ENCODE results near the gene ZNF865.

The ZNF865 gene

DNA sequence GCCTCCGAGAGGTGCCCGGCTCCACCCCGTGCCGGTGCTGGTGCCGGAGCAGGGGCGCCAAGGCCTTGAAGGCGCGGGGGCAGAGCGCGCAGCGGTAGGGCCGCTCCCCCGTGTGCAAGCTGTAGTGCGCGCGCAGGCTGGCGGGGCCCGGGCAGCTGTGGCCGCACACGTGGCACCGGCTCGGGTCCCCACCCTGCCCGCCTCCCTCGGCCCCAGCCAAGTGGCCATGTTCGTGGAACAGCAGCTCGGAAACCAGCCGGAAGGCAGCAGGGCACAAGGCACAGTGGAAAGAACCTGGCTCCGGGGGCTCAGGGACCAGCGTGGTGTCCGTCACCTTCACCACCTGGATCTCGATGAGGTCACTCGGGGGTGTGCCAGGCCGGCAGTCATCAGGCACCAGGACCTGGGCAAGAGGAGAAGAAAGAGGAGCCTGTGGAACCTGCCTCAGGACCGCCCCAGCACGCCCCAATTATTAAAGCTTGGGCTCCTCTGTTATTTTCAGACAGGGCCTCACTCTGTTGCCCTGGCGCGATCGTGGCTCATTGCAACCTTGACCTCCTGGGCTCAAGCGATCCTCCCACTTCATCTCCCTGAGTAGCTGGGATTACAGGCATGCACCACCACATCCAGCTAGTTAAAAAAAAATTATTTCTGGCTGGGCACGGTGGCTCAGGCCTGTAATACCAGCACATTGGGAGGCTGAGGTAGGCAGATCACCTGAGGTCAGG, 17.0 kb downstream of the ZNF865 start:
- in situ Hi-C loops (cut with HindIII; ENCODE audit: low sequenced_read_pairs) = loop anchor here (5.0 kb wide), 3 partner anchors 110 to 405 kb away; no protein-coding TSS in a partner anchor

DNA sequence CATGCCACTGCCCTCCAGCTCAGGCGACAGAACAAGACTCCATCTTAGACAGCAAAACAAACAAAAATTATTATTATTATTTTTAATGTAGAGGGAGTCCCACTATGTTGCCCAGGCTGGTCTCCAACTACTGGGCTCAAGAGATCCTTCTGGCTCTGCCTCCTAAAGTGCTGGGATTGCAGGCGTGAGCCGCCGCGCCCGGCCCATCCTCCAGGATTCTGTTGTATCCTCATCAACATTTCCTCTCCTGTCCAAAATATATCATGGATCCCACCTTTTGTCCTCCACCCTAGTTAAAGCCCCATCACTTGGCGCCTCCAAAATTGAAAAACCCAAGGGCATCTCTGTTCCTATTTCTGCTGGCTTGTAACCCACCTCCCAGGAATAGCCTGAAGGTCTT, 17.7 kb downstream of the ZNF865 start:
- in situ Hi-C loops (cut with HindIII; ENCODE audit: low sequenced_read_pairs) = loop anchor here (5.0 kb wide), 3 partner anchors 111 to 406 kb away; no protein-coding TSS in a partner anchor

DNA sequence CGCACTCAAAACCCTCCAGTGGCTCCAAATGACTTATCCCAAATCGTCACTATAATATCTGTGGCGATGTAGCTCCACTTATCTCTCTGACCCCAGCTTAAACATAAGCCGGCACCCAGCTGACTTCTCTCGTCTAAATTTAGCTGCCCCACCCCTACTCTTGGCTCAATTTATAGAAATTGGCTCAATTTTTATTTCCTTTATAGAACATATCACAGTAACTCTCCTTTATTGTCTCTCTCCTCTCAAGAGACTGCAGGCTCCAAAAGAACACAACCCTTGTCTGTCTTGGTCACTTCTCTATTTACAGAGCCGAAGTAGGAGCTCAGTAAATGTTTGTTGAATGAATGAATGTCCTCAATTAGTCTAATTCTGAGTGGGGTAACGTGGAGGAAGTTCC, 18.1 kb downstream of the ZNF865 start:
- in situ Hi-C loops (cut with HindIII; ENCODE audit: low sequenced_read_pairs) = loop anchor here (5.0 kb wide), 3 partner anchors 111 to 406 kb away; no protein-coding TSS in a partner anchor

DNA sequence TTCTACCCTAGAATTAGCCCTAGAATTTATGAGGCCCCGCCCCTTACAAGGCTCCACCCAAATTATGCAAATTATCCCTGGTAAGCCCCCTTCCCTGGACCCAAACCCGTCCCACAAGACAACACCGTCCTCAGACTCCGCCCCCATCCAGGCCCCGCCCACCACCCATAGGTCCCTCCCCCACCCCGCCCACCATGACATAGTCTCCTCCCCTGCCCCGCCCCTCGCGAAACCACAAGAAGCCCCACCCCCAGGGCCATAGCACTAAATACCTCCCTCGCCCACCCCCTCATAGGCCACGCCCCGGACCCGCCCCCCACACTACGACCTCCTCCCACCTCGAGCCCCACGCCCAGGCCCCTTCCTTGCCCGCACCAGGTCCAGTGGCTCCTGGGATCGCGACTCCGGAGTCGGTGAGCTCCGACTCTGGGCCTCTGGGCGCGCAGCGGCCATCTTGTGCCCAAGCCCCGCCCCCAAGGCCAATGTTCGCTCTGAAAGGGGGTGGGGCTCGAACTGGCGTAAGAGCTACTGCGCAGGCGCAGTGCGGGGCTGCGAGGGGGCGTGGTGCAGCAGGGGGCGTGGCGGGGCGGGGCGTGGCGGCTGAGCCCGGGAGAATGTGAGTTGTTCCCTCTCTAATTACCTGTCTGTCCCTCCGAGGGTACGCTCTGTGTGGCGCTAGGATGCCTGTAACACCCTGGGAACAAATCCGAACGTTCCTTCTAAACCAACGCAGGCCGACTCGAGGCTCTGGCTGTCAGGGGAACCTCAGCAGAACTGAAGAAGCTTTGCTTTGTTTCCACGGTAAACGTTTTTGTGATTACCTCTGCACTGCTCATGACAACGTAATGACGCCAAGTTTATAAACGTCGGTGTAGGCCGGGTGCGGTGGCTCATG, 18.9 kb downstream of the ZNF865 start, which contains the start of gene ZNF784:
Gene ZNF784 (minus strand): TSS at position 458 of the 895 bp plus-strand sequence. CDS start 5 bp downstream, at position 453.
- in situ Hi-C loops (cut with HindIII; ENCODE audit: low sequenced_read_pairs) = loop anchor here (5.0 kb wide), 3 partner anchors 112 to 407 kb away; no protein-coding TSS in a partner anchor

DNA sequence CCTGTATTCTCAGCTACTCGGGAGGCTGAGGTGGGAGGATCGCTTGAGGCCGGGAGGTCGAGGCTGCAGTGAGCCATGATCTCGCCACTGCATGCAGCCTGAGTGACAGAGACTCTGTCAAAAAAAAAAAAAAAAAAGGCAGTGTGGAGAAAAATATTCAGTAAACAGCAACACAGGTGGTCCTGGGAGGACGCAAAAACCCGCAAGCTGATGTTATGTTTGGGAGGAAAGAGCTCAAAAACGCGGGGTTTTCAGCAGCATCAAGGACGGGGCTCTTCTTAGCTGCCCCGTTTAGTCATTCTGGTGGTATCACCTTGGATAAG, 19.5 kb downstream of the ZNF865 start:
- in situ Hi-C loops (cut with HindIII; ENCODE audit: low sequenced_read_pairs) = no loop called here

DNA sequence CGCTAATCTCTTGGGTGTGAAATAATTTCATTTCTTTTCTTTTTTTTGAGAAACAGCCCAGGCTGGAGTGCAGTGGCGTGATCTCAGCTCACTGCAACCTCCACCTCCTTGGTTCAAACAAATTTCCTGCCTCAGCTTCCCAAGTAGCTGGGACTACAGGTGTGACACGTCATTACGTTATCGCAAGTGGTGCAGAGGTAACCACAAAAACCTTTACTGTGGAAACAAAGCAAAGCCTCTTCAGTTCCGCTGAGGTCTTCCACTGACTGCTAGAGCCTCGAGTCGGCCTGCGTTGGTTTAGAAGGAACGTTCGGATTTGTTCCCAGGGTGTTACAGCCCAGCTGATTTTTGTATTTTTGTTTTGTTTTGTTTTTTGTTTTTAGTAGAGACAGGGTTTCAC, 20.9 kb downstream of the ZNF865 start:
- in situ Hi-C loops (cut with HindIII; ENCODE audit: low sequenced_read_pairs) = no loop called here

DNA sequence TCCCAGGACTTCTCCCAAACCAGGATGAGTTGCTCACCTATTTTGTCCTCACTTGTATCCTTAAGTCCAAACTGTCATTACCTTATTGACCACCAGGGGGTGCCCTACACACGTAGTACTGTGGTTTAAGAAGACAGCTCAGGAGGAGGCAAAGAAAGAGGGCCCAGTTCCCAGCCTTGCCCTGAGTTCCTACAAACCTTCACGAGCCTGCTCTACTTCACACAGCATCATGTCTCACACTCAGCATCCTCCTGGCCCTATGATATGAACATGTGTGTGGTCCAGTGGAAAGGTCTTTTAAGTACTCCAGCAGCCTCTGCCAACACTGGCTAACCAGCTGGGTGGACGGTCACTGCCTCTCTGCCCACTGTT, 27.0 kb downstream of the ZNF865 start:
- in situ Hi-C loops (cut with HindIII; ENCODE audit: low sequenced_read_pairs) = no loop called here

DNA sequence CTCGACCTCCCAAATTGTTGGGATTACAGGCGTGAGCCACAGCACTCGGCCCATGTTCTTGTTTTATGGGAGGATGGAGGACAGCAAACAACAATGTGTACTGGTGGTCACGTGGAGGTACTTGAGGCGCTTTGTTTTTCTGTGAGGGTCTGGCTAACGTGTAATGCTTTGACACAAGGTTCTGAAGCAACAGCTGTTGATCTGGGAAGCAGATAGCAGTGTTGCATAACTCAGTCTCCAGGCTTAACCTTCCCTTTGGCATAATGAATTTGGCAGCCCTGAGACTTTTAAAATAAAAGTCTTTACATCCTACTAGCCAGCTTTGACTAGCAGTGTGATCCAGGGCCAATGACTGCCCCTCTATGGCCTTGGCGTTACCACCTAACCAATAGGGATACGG, 28.4 kb downstream of the ZNF865 start:
- in situ Hi-C loops (cut with HindIII; ENCODE audit: low sequenced_read_pairs) = no loop called here

DNA sequence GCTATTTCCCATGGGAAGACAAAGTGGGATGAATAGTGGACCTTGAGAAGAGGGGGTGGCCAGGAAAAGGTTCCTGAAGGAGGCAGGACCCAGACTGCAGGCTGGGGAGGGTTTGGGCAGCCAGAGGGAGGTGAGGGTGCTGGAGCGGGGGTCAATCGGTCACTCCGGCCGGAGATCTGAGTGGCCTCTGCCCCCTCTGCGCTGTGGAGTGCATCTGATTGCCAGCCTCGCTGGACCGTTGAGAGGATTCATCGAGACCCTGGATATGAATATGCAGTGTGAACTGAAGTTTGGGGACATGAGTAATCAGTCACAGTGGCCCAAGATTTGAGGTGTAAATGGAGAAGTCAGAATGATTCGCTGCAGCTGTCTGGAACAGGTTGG, 29.9 kb downstream of the ZNF865 start:
- in situ Hi-C loops (cut with HindIII; ENCODE audit: low sequenced_read_pairs) = no loop called here

DNA sequence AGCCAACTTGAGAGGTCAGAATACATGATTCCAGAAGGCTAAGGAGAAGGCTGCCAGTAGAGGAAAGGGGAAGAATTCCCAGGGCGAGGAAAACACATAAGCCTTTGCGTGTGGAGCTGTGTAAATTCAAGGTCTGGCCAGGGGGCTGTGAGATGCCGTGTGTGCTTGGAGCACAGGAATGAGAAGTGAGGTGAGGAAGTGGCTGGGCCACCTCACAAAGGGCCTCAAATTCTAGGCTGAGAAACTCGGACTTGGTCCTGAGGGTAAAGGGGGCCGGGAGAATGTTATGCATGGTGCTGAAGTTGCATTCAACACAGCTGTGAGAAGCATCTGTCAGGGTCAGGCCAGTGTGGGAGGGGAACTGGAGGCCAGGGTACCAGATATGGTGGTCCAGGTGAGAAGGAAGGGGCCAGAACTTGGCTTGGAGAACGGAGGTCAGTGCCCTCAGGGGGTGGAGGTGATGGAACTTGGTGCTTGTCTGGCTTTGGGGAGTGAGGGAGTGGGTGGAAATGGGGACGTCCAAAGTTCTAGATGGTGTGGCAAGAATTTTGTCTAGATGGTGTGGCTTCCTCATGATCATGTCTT, 30.5 kb downstream of the ZNF865 start:
- in situ Hi-C loops (cut with HindIII; ENCODE audit: low sequenced_read_pairs) = no loop called here

DNA sequence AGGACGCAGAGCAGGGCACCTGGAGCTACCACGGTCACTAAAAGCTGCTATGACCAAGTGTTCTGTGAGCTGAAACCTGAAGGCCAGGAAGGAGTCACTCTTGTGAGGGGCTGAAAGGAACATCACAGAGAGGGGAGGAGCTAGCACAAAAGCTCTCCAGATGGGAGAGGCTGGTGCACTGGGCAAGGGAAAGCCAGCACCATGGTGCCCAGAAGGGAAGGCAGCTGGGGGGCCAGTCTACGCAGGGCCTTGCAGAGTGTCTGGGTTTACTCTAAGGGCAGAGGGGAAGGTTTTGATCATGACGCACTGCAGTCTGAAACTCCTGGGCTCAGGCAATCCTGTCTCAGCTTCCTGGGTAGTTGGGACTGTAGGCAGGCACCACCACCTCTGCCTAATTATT, 31.3 kb downstream of the ZNF865 start:
- in situ Hi-C loops (cut with HindIII; ENCODE audit: low sequenced_read_pairs) = no loop called here

DNA sequence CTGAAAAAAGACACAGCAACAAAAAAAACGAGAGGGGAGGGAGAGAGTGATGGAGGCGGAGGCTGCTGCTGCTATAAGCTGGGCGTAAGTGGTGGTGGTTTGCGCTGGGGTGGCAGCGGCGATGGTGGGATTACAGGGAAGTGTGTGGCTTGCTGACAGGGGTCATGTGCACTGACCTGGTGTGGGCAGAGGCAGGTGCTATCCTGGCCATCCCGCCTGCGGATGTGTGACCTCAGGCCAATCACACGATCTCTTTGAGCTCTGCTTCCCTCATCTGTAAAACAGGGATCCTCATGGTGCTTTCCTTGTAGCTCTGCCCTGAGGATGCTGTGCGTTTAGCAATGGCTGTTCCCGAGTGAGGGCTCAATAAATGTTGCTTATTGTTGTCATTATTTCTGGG, 32.1 kb downstream of the ZNF865 start:
- in situ Hi-C loops (cut with HindIII; ENCODE audit: low sequenced_read_pairs) = no loop called here

DNA sequence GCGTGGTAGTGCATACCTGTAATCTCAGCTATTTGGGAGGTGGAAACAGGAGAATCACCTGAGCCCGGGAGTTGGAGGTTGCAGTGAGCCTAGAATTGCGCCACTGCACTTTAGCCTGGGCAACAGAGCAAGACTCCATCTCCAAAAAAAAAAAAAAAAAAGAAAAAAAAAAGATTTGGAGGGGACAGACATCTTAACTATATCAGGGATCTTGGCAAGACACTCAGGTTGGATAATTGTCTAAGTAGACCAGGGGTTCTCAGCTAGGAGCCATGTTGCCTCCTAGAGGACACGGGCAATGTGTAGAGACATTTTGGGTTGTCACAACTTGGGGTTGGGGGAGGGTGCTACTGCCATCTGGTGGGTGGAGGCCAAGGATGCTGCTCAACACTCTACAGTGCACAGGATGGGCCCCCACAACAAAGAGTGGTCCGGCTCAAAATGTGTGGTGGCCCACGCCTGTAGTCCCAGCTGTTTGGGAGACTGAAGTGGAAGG, 33.5 kb downstream of the ZNF865 start:
- in situ Hi-C loops (cut with HindIII; ENCODE audit: low sequenced_read_pairs) = no loop called here

DNA sequence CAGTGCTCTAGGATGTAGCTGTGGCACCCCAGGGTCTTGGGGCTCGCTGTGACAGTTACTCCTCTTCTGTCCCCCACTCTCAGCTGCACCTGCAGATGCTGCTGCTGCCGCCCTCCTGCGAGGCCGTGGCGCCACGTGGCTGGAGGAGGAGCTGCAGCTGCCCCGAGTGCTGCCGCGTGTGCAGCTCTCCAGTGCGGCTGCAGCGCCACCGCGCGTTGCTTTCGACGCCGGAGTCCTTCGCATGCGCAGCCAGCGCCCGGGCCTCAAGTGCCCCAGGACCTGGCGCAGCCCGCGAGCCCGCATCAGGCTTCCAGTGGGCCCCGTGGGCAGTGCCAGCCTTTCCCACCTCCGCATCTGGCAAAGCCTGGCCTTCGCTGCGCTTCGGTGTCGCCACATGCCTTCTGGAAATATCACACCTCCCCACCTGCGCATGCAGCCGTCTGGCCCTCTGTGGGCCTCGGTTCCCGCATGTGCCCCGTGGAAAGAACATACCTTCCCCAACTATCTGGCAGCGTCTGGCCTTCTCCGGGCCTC, 34.7 kb downstream of the ZNF865 start:
- in situ Hi-C loops (cut with HindIII; ENCODE audit: low sequenced_read_pairs) = no loop called here

DNA sequence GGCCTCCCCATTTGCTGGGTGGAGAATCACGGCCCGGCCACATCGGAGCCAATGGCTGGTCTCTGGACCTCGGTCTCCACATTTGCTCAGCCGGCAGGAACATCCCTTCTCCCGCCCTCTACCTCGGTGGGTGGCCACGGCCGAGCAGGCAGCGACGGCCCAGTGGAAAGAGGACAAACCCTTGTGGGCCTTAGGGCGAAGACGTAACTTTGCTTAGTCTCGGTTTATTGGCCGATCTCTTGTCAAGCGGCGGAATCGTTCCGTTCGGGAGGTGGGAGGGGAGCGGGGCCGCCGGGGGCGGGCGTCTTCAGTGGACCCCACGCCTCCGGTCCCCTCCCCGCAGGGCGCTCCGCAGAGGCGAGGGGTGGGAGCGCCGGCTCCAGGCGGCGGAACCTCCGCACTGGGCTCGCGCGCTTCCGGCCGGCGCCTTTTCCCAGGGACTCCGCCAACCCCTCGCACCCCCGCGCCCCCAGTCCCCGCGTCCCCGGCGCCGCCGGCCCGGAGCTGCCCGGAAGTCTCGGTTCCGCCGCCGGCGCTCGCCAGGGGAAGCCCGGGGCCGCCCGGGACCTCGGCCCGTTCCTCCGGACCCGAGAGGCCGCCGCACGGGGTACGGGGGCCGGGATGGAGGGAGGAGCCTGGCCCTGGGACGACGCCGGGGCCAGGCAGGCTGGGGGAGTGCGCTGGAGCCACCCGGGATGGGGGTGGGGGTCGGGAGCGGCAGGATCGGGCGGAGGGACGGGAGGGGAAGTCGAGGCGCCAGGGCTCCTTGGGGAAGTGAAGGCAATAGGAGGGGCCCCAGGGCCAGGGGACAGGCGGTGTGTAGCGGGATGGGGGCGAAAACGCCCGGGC, 35.4 kb downstream of the ZNF865 start, which contains the start of gene ZNF580:
Gene ZNF580 (plus strand): TSS at position 426 of the 849 bp plus-strand sequence. CDS start 1,507 bp downstream, outside the sequence.
- in situ Hi-C loops (cut with HindIII; ENCODE audit: low sequenced_read_pairs) = no loop called here

DNA sequence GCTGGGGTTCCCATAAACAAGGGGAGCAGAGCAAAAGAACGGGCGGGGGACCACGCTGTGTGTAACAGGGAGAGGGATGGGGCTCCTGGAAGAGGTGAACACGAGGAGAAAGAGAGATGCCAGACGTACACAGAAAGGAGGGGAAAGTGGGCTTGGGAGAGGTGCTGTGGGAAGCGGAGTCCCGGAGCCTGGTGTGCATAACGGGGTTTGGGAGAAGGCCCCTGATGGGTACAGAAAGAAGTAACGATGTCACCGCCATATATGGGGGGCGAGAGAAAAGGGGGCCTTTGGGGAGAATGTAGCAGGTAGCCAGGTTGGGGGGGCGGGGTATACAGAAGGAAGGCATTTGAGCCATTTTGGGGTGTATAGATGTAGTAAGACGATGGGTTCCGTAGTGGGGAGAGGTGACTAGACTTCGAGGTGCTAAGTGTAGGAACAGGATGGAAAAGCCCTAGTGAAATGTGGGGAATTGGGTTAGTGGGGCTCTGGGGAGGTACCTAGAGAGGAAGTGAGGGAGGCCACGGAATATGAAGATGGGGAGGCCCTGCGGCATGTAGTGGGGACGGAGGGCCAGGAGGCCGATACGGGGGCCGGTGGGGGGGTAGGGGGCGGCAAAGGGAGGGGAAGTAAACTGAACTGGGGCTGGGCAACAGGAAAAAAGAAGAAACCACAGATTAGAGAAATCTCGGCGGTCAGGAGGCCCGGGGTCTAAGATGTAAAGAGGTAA, 36.1 kb downstream of the ZNF865 start:
- in situ Hi-C loops (cut with HindIII; ENCODE audit: low sequenced_read_pairs) = no loop called here

DNA sequence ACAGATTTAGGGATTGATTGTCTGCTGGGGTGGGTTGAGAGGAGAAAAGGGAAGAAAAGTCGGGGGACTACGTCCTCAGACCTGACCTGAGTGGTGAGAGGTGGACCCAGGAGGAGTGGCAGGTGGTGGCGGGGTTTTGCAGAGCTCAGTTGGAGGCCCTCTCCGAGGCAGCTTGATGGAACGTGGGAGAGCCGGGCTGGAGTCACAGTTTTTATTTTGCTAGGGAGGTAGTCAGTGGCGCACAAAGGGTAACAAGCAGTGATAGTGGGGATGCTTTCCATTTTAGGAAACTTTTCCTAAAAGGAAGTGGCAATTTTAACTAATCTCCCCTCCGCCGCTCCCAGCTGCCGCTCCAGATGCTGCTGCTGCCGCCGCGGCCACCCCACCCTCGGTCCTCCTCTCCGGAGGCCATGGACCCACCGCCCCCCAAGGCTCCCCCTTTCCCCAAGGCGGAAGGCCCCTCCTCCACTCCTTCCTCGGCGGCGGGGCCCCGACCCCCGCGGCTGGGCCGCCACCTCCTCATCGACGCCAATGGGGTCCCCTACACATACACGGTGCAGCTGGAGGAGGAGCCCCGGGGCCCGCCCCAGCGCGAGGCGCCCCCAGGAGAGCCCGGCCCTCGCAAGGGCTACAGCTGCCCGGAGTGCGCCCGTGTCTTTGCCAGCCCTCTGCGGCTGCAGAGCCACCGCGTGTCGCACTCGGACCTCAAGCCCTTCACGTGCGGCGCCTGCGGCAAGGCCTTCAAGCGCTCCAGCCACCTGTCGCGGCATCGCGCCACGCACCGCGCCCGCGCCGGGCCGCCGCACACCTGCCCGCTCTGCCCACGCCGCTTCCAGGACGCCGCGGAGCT, 36.9 kb downstream of the ZNF865 start:
- in situ Hi-C loops (cut with HindIII; ENCODE audit: low sequenced_read_pairs) = no loop called here

All from endothelial cell of hepatic sinusoid (primary cell).